HCT116 (cell line): ENCODE results near the gene GALNT18. TPM values are rescaled to one million over a fixed set of nuclear protein-coding genes. Genes with fewer than 3 reads are reported as not detected.

Experiments
- ATAC-seq: fragments of 200-7000 bp; cut with Tn5 transposase; 2 replicates; pipeline ENCODE4 v1.9.1; 2020; ENCODE audit warnings: mild to moderate bottlenecking, moderate library complexity
- BruUV-seq: library from RNA; stranded (reverse); fragments of 400-500 nt; replicated peaks from 2 replicates; lab custom pipeline; 2021; lab: Mats Ljungman, UMichigan
- CTCF ChIA-PET: fragments of 300-600 bp; sonication (Branson Sonifier 250); formaldehyde crosslinking; loops from one replicate; lab custom pipeline; 2021; ENCODE audit warnings: antibody characterized with exemption; lab: Charles Lee
- POLR2A ChIA-PET: fragments of 300-600, 350-600 bp; sonication (Branson Sonifier 250); formaldehyde crosslinking; loops from one replicate; lab custom pipeline; 2021; ENCODE audit warnings: antibody characterized with exemption; lab: Charles Lee
- RAD21 ChIA-PET, 2 experiments: fragments of 300-600 bp; sonication (Branson Sonifier 250); formaldehyde crosslinking; loops; one replicate each; lab custom pipeline; 2023; ENCODE audit warnings: low total read pairs in 2 of 2; ENCODE audit not compliant: uncharacterized antibody in 2 of 2, unreplicated experiment in 2 of 2, low non-redundant PET in 1 of 2; lab: Charles Lee
- DNase-seq: peaks from one replicate; pipeline ENCODE4 v3.0.0-alpha.2; 2010; ENCODE audit warnings: low read depth, low spot score
- H2AFZ ChIP-seq: fragments of 200-600 bp; shearing (Covaris generic), sonication (generic); 2 replicates; pipeline ENCODE4 v1.6.1; 2017; ENCODE audit warnings: low read depth, mixed run types, mixed read lengths, antibody characterized with exemption, low read length; ENCODE audit not compliant: poor library complexity, severe bottlenecking
- H3K27ac ChIP-seq: 2 replicates; pipeline ENCODE4 v1.5.1; 2012; ENCODE audit warnings: low read depth, low read length
- H3K27me3 ChIP-seq: fragments of 200-600 bp; sonication (generic); 2 replicates; pipeline ENCODE4 v1.6.1; 2016; ENCODE audit warnings: mixed run types, low read length, mixed read lengths; ENCODE audit not compliant: insufficient read depth
- H3K36me3 ChIP-seq, 2 experiments: fragments of 200-500 bp in 1 of 2; fragments of 200-600 bp in 1 of 2; sonication (Bioruptor generic) in 1 of 2; sonication (generic) in 1 of 2; 2 replicates each; pipeline versions ENCODE4 v1.5.1 to v1.6.1; 2014 to 2016; ENCODE audit warnings: low read length in 2 of 2, inconsistent platforms in 1 of 2, mixed read lengths in 1 of 2, mixed run types in 1 of 2; ENCODE audit not compliant: insufficient read depth in 2 of 2, control insufficient read depth in 1 of 2
- H3K4me1 ChIP-seq, 2 experiments: fragments of 200-600 bp in 1 of 2; sonication (generic) in 1 of 2; 2 replicates each; pipeline versions ENCODE4 v1.5.1 to v1.6.1; 2012 to 2017; ENCODE audit warnings: low read length in 2 of 2, inconsistent platforms in 1 of 2, mild to moderate bottlenecking in 1 of 2, mixed read lengths in 1 of 2, mixed run types in 1 of 2, moderate library complexity in 1 of 2; ENCODE audit not compliant: insufficient read depth in 2 of 2, control insufficient read depth in 1 of 2
- H3K4me2 ChIP-seq: fragments of 200-600 bp; sonication (generic); 2 replicates; pipeline ENCODE4 v1.6.1; 2017; ENCODE audit warnings: mixed run types, low read length, mixed read lengths
- H3K4me3 ChIP-seq, 2 experiments: fragments of 200-600 bp in 1 of 2; sonication (generic) in 1 of 2; replicated peaks in 1 of 2; 2 replicates each; pipeline ENCODE4 v1.5.1; 2011 to 2016; ENCODE audit warnings: low read length in 2 of 2, control low read depth in 1 of 2, low read depth in 1 of 2, mild to moderate bottlenecking in 1 of 2, mixed read lengths in 1 of 2, mixed run types in 1 of 2
- H3K79me2 ChIP-seq: fragments of 200-600 bp; sonication (generic); 2 replicates; pipeline ENCODE4 v1.6.1; 2017; ENCODE audit warnings: mild to moderate bottlenecking, mixed run types, low read length, moderate library complexity, mixed read lengths; ENCODE audit not compliant: insufficient read depth
- H3K9ac ChIP-seq: fragments of 200-600 bp; sonication (generic); 2 replicates; pipeline ENCODE4 v1.6.1; 2016; ENCODE audit warnings: low read length, mixed read lengths
- H3K9me2 ChIP-seq: fragments of 200-600 bp; sonication (generic), shearing (Covaris generic); 2 replicates; pipeline ENCODE4 v1.6.1; 2017; ENCODE audit warnings: mixed run types, mild to moderate bottlenecking, moderate library complexity; ENCODE audit not compliant: insufficient read depth
- H3K9me3 ChIP-seq, 2 experiments: fragments of 200-500 bp in 1 of 2; fragments of 200-600 bp in 1 of 2; sonication (Bioruptor generic) in 1 of 2; sonication (generic) in 1 of 2; 2 replicates each; pipeline ENCODE4 v1.6.1; 2014 to 2017; ENCODE audit warnings: low read length in 2 of 2, mixed read lengths in 2 of 2, inconsistent platforms in 1 of 2, low read depth in 1 of 2, mild to moderate bottlenecking in 1 of 2, mixed run types in 1 of 2, moderate library complexity in 1 of 2; ENCODE audit not compliant: control insufficient read depth in 1 of 2, insufficient read depth in 1 of 2
- H4K20me1 ChIP-seq: fragments of 200-600 bp; sonication (generic), shearing (Covaris generic); 2 replicates; pipeline ENCODE4 v1.6.1; 2017; ENCODE audit warnings: mixed run types, mild to moderate bottlenecking, moderate library complexity; ENCODE audit not compliant: insufficient read depth
- CEBPB ChIP-seq: IDR thresholded peaks from 2 replicates; pipeline ENCODE4 v1.6.1; 2012; ENCODE audit warnings: low read depth
- EGR1 ChIP-seq: IDR thresholded peaks from 2 replicates; pipeline ENCODE4 v1.6.1; 2012; ENCODE audit warnings: low read depth
- ELF1 ChIP-seq: IDR thresholded peaks from 2 replicates; pipeline ENCODE4 v1.6.1; 2012; ENCODE audit warnings: low read depth, borderline replicate concordance
- FOSL1 ChIP-seq: IDR thresholded peaks from 2 replicates; pipeline ENCODE4 v1.6.1; 2012; ENCODE audit warnings: low read depth
- MAX ChIP-seq: IDR thresholded peaks from 2 replicates; pipeline ENCODE4 v1.6.1; 2012
- POLR2A ChIP-seq: IDR thresholded peaks from 2 replicates; pipeline ENCODE4 v1.7.0; 2011; ENCODE audit warnings: borderline replicate concordance; ENCODE audit not compliant: insufficient read depth, insufficient read length; ENCODE audit errors: extremely low read depth
- POLR2AphosphoS5 ChIP-seq: IDR thresholded peaks from 2 replicates; pipeline ENCODE4 v1.6.1; 2011; ENCODE audit warnings: mild to moderate bottlenecking, low read depth, low read length, moderate library complexity
- RAD21 ChIP-seq: IDR thresholded peaks from 2 replicates; pipeline ENCODE4 v1.6.1; 2012; ENCODE audit warnings: low read depth, mild to moderate bottlenecking
- TCF7L2 ChIP-seq: IDR thresholded peaks from 2 replicates; pipeline ENCODE4 v1.7.0; 2011; ENCODE audit warnings: borderline replicate concordance, inconsistent platforms; ENCODE audit not compliant: insufficient read depth, insufficient read length; ENCODE audit errors: extremely low read depth
- YY1 ChIP-seq: IDR thresholded peaks from 2 replicates; pipeline ENCODE4 v1.6.1; 2011; ENCODE audit warnings: low read length, low read depth, moderate library complexity, mild to moderate bottlenecking; ENCODE audit not compliant: insufficient replicate concordance; ENCODE audit errors: extremely low read depth
- ZBTB33 ChIP-seq: IDR thresholded peaks from 2 replicates; pipeline ENCODE4 v1.6.1; 2011; ENCODE audit warnings: mild to moderate bottlenecking, low read length, moderate library complexity; ENCODE audit not compliant: insufficient replicate concordance; ENCODE audit errors: extremely low read depth
- ZFX ChIP-seq: fragments of 450-650 bp; IDR thresholded peaks from 2 replicates; pipeline ENCODE4 v1.6.1; 2017
- ZNF274 ChIP-seq: fragments of 200-500 bp; sonication (Bioruptor generic); IDR thresholded peaks from 2 replicates; pipeline ENCODE4 v1.6.1; 2014; ENCODE audit warnings: mild to moderate bottlenecking, low read depth, low read length, inconsistent platforms
- intact Hi-C: fragments of 100-400 bp; cut with micrococcal nuclease; formaldehyde crosslinking; loops from 2 replicates; pipeline ENCODE4 v1.10.0; 2022
- total RNA-seq: library from RNA; stranded (reverse); gene quantifications from one replicate; pipeline ENCODE4 v1.2.1, GENCODE V29; 2021; ENCODE audit not compliant: unreplicated experiment
- TF ChIP-seq, protein P1 (sequence below): IDR thresholded peaks from 2 replicates; pipeline ENCODE4 v1.6.1; 2012; ENCODE audit warnings: low read depth

Gene GALNT18
- total RNA-seq, 1 experiment from 2014 or later: 19.9 TPM

- Histone ChIP-seq H3K4me2 (no peak overlapping the region), H2AFZ (no peak overlapping the region), H3K27ac (no peak overlapping the region), H3K9me3 (no peaks in the 10 kb centered on the region), H3K36me3 (no peaks in the 10 kb centered on the region), H3K4me3 (no peak overlapping the region), H3K79me2 (no peaks in the 10 kb centered on the region), H4K20me1 (no peaks in the 10 kb centered on the region), H3K27me3 (no peaks in the 10 kb centered on the region), H3K4me1 (peaks cover 8 to 15% of the 10 kb centered on the region in 2 experiments; a peak in 3 of 4 replicates), H3K9ac (no peak overlapping the region), H3K9me2 (no peaks in the 10 kb centered on the region)
- no TSS peak for BruUV-seq
- TF ChIP-seq TCF7L2 (no peak), ZFX (no peak), ZNF274 (no peak), CEBPB (no peak), FOSL1 (no peak), POLR2AphosphoS5 (no peak), YY1 (no peak), POLR2A (no peak), MAX (no peak), EGR1 (no peak)
- no peak for ATAC-seq
- RAD21 ChIA-PET: no interaction called here
- CTCF ChIA-PET: no interaction called here
- intact Hi-C loops: no loop called here
- POLR2A ChIA-PET: no interaction called here
- DNase-seq: no peak
Measured at GRCh38 chr11:11387207-11387606, 234.6 kb downstream of the GALNT18 start.

GRCh38 chr11:11384829-11385228, 237.0 kb downstream of the GALNT18 start:
- no peak for DNase-seq
- H3K4me2 ChIP-seq: no peak overlapping the region
- H3K4me1 ChIP-seq: peaks cover 0 to 5% of the 10 kb centered on the region in 2 experiments; a peak in 1 of 4 replicates
- H3K9me2 ChIP-seq: no peaks in the 10 kb centered on the region
- TF ChIP-seq RAD21 (no peak), ELF1 (no peak), CEBPB (no peak), ZBTB33 (no peak)
- TF ChIP-seq, protein P1, sequence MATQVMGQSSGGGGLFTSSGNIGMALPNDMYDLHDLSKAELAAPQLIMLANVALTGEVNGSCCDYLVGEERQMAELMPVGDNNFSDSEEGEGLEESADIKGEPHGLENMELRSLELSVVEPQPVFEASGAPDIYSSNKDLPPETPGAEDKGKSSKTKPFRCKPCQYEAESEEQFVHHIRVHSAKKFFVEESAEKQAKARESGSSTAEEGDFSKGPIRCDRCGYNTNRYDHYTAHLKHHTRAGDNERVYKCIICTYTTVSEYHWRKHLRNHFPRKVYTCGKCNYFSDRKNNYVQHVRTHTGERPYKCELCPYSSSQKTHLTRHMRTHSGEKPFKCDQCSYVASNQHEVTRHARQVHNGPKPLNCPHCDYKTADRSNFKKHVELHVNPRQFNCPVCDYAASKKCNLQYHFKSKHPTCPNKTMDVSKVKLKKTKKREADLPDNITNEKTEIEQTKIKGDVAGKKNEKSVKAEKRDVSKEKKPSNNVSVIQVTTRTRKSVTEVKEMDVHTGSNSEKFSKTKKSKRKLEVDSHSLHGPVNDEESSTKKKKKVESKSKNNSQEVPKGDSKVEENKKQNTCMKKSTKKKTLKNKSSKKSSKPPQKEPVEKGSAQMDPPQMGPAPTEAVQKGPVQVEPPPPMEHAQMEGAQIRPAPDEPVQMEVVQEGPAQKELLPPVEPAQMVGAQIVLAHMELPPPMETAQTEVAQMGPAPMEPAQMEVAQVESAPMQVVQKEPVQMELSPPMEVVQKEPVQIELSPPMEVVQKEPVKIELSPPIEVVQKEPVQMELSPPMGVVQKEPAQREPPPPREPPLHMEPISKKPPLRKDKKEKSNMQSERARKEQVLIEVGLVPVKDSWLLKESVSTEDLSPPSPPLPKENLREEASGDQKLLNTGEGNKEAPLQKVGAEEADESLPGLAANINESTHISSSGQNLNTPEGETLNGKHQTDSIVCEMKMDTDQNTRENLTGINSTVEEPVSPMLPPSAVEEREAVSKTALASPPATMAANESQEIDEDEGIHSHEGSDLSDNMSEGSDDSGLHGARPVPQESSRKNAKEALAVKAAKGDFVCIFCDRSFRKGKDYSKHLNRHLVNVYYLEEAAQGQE: no peak
- TF ChIP-seq, all 23 proteins: peak for 0
- Histone ChIP-seq H3K36me3 (no peaks in the 10 kb centered on the region), H3K4me3 (no peak overlapping the region), H3K79me2 (no peaks in the 10 kb centered on the region), H2AFZ (no peak overlapping the region), H3K27ac (no peak overlapping the region), H4K20me1 (no peaks in the 10 kb centered on the region), H3K9me3 (no peaks in the 10 kb centered on the region), H3K9ac (no peak overlapping the region), H3K27me3 (no peaks in the 10 kb centered on the region)
- no peak for ATAC-seq
- no TSS peak for BruUV-seq
- CTCF ChIA-PET: no interaction called here
- intact Hi-C loops: no loop called here
- POLR2A ChIA-PET: no interaction called here
- RAD21 ChIA-PET: no interaction called here
